Colonic mucosa (tissue), 4 donors: Measurements from ENCODE around the gene TRIO. TPM values are rescaled to one million over a fixed set of nuclear protein-coding genes. Genes with fewer than 3 reads are reported as not detected.

Experiments used
- DNase-seq: peaks from one replicate; pipeline ENCODE4 v3.0.0-alpha.2; 2020
- H3K27ac ChIP-seq: fragments of 200-600 bp; one replicate; pipeline ENCODE4 v1.8.0; 2021
- H3K27me3 ChIP-seq: fragments of 200-600 bp; one replicate; pipeline ENCODE4 v1.8.0; 2021
- H3K36me3 ChIP-seq: fragments of 200-600 bp; one replicate; pipeline ENCODE4 v1.8.0; 2021
- H3K4me1 ChIP-seq: fragments of 200-600 bp; one replicate; pipeline ENCODE4 v1.8.0; 2021; ENCODE audit warnings: mild to moderate bottlenecking
- H3K4me3 ChIP-seq: fragments of 200-600 bp; one replicate; pipeline ENCODE4 v1.8.0; 2021
- H3K9ac ChIP-seq, 2 donors: one replicate each; pipeline ENCODE4 v1.7.0; 2013; ENCODE audit warnings: control low read depth in 2 of 2, low read depth in 2 of 2, low read length in 2 of 2
- H3K9me3 ChIP-seq: fragments of 200-600 bp; one replicate; pipeline ENCODE4 v1.8.0; 2021
- CTCF ChIP-seq: fragments of 200-600 bp; IDR thresholded peaks from one replicate; pipeline ENCODE4 v1.8.0; 2022; ENCODE audit warnings: antibody characterized with exemption, mild to moderate bottlenecking
- intact Hi-C: fragments of 100-400 bp; cut with DNase I; formaldehyde crosslinking; loops from one replicate; pipeline ENCODE4 v1.14.1; 2022
- total RNA-seq, 2 donors: library from RNA; stranded (reverse); fragmentation: NEBNext Ultra II Directional in 1 of 2; extraction: Animal tissue kit (Norgen Biotek cat#: 25700) in 1 of 2; gene quantifications; one replicate each; pipeline ENCODE4 v1.2.1, GENCODE V29; 2021
- donor health status: healthy.
- donor health status: DM: no; HTN: no; CAD: no.
- donor health status: DM: no; HTN: no; CAD: no.

TRIO gene
- total RNA-seq, 2 donors from 2014 or later, result 134 to 138 TPM

- DNase-seq, result no peak
- no peaks in the 10 kb centered on the region for H3K4me1 ChIP-seq
- no peak overlapping the region for H3K9ac ChIP-seq
- H3K4me3 ChIP-seq, result no peak overlapping the region
- H3K9me3 ChIP-seq, result no peaks in the 10 kb centered on the region
- no peaks in the 10 kb centered on the region for H3K36me3 ChIP-seq
- intact Hi-C loops, result no loop called here
- no peaks in the 10 kb centered on the region for H3K27me3 ChIP-seq
- TF ChIP-seq CTCF, result no peak
- H3K27ac ChIP-seq, result no peak overlapping the region
These were observed 380.3 kb downstream of the TRIO start for GRCh38 chr5:14523243-14524034.

- intact Hi-C loops, result no loop called here
- H3K36me3 ChIP-seq, result no peaks in the 10 kb centered on the region
- no peak overlapping the region for H3K9ac ChIP-seq
- H3K9me3 ChIP-seq, result no peaks in the 10 kb centered on the region
- no peak overlapping the region for H3K27ac ChIP-seq
- no peak for DNase-seq
- no peaks in the 10 kb centered on the region for H3K27me3 ChIP-seq
- H3K4me1 ChIP-seq, result no peaks in the 10 kb centered on the region
- no peak for TF ChIP-seq CTCF
- no peak overlapping the region for H3K4me3 ChIP-seq
These were observed 382.3 kb downstream of the TRIO start for GRCh38 chr5:14525397-14525796.

- intact Hi-C loops, result no loop called here
- Histone ChIP-seq H3K36me3 (no peaks in the 10 kb centered on the region), H3K9me3 (no peaks in the 10 kb centered on the region), H3K4me3 (no peak overlapping the region), H3K27me3 (no peaks in the 10 kb centered on the region), H3K27ac (no peak overlapping the region), H3K9ac (no peak overlapping the region), H3K4me1 (no peaks in the 10 kb centered on the region)
- no peak for TF ChIP-seq CTCF
- no peak for DNase-seq
These were observed 383.4 kb downstream of the TRIO start for GRCh38 chr5:14526493-14526892.

GRCh38 chr5:14528115-14528514, 385.0 kb downstream of the TRIO start:
- TF ChIP-seq CTCF, result no peak
- Histone ChIP-seq H3K9ac (no peak overlapping the region), H3K27ac (no peak overlapping the region), H3K9me3 (no peaks in the 10 kb centered on the region), H3K27me3 (no peaks in the 10 kb centered on the region), H3K36me3 (no peaks in the 10 kb centered on the region), H3K4me3 (no peak overlapping the region), H3K4me1 (no peaks in the 10 kb centered on the region)
- no peak for DNase-seq
- intact Hi-C loops, result no loop called here

GRCh38 chr5:14528926-14529325, 385.8 kb downstream of the TRIO start:
- no peak overlapping the region for H3K4me3 ChIP-seq
- DNase-seq, result no peak
- H3K4me1 ChIP-seq, result no peaks in the 10 kb centered on the region
- no peak overlapping the region for H3K27ac ChIP-seq
- H3K36me3 ChIP-seq, result no peaks in the 10 kb centered on the region
- no peak for TF ChIP-seq CTCF
- no peaks in the 10 kb centered on the region for H3K9me3 ChIP-seq
- intact Hi-C loops, result no loop called here
- no peak overlapping the region for H3K9ac ChIP-seq
- no peaks in the 10 kb centered on the region for H3K27me3 ChIP-seq
